CD4-positive, CD25-positive, alpha-beta regulatory T cell (primary cell): Measurements from ENCODE around the gene EFHB. TPM values are rescaled to one million over a fixed set of nuclear protein-coding genes. Genes with fewer than 3 reads are reported as not detected.
"Not testable (repeated sequence)": the region's sequence is repeated elsewhere in the genome, so short reads cannot be mapped to it uniquely, and the experiment has no call there.

Experiments used
- ATAC-seq, 2 donors: fragments of 150-1000 bp; cut with Tn5 transposase; one replicate each; pipeline ENCODE4 v1.10.0; 2021; ENCODE audit warnings: low read depth in 2 of 2, moderate number of reproducible peaks in 2 of 2, moderate library complexity in 1 of 2
- DNase-seq, 3 donors: peaks; one replicate each; pipeline versions ENCODE4 v3.0.0 to v3.0.0-alpha.2; 2012 to 2022; ENCODE audit warnings: mixed read lengths in 1 of 3
- H3K27ac ChIP-seq: one replicate; pipeline ENCODE4 v1.7.0; 2013; ENCODE audit warnings: mild to moderate bottlenecking, low read length; ENCODE audit not compliant: insufficient read depth, poor library complexity, severe bottlenecking
- H3K27me3 ChIP-seq: one replicate; pipeline ENCODE4 v1.7.0; 2013; ENCODE audit warnings: low read length; ENCODE audit not compliant: control insufficient read depth, insufficient read depth
- H3K36me3 ChIP-seq: one replicate; pipeline ENCODE4 v1.7.0; 2013; ENCODE audit warnings: mild to moderate bottlenecking, low read length, moderate library complexity; ENCODE audit not compliant: control insufficient read depth, insufficient read depth
- H3K4me1 ChIP-seq: 2 replicates; pipeline ENCODE4 v1.7.0; 2013; ENCODE audit warnings: mild to moderate bottlenecking, low read length; ENCODE audit not compliant: insufficient read depth, control insufficient read depth, poor library complexity, severe bottlenecking
- H3K4me3 ChIP-seq: one replicate; pipeline ENCODE4 v1.7.0; 2013; ENCODE audit warnings: low read depth, mild to moderate bottlenecking, low read length, moderate library complexity
- H3K9me3 ChIP-seq, 2 experiments: 1 replicate in 1 of 2; 2 replicates in 1 of 2; pipeline ENCODE4 v1.7.0; 2013; ENCODE audit warnings: low read length in 2 of 2, mild to moderate bottlenecking in 1 of 2, moderate library complexity in 1 of 2; ENCODE audit not compliant: control insufficient read depth in 2 of 2
- H3K27ac Mint-ChIP-seq, 3 donors: one replicate each; pipeline ENCODE4 v1.8.0; 2020 to 2022; ENCODE audit warnings: mild to moderate bottlenecking in 3 of 3, mixed read lengths in 3 of 3, moderate library complexity in 2 of 3
- H3K27me3 Mint-ChIP-seq: one replicate; pipeline ENCODE4 v1.8.0; 2022; ENCODE audit warnings: mild to moderate bottlenecking, mixed read lengths
- H3K36me3 Mint-ChIP-seq: one replicate; pipeline ENCODE4 v1.8.0; 2020; ENCODE audit warnings: mixed read lengths
- H3K4me1 Mint-ChIP-seq, 4 donors: one replicate each; pipeline ENCODE4 v1.8.0; 2020 to 2022; ENCODE audit warnings: mixed read lengths in 4 of 4, mild to moderate bottlenecking in 1 of 4
- H3K4me3 Mint-ChIP-seq, 4 donors: one replicate each; pipeline ENCODE4 v1.8.0; 2020 to 2022; ENCODE audit warnings: mild to moderate bottlenecking in 4 of 4, mixed read lengths in 4 of 4, moderate library complexity in 3 of 4
- H3K9me3 Mint-ChIP-seq, 7 donors: one replicate each; pipeline ENCODE4 v1.8.0; 2020 to 2022; ENCODE audit warnings: mixed read lengths in 7 of 7, mild to moderate bottlenecking in 3 of 7, moderate library complexity in 2 of 7
- polyA plus RNA-seq, 4 donors: library from polyadenylated mRNA; unstranded; fragments of 300-500 nt; fragmentation: Illumina TruSeq; gene quantifications; one replicate each; pipeline ENCODE4 v1.2.3, GENCODE V29; 2021
- total RNA-seq: library from RNA; stranded (reverse); gene quantifications from one replicate; pipeline ENCODE4 v1.2.3, GENCODE V29; 2022

Gene EFHB
- total and polyA plus RNA-seq, 5 donors from 2014 or later, result 0.10 to 1.3 (median 0.23) TPM

- not testable (repeated sequence) for H3K27ac Mint-ChIP-seq
Observed at GRCh38 chr3:19899833-19900232, 34.2 kb downstream of the EFHB start.

GRCh38 chr3:19899264-19899663 is 34.8 kb downstream of the EFHB start:
- Mint-ChIP-seq H3K4me3 (no peak overlapping the region), H3K27me3 (no peaks in the 10 kb centered on the region), H3K4me1 (peaks cover 0 to 5% (median under 1%) of the 10 kb centered on the region in 4 donors), H3K36me3 (no peaks in the 10 kb centered on the region), H3K27ac (no peak overlapping the region), H3K9me3 (no peaks in the 10 kb centered on the region)
- Histone ChIP-seq H3K4me3 (no peak overlapping the region), H3K9me3 (no peaks in the 10 kb centered on the region), H3K4me1 (no peaks in the 10 kb centered on the region), H3K36me3 (no peaks in the 10 kb centered on the region), H3K27ac (no peak overlapping the region), H3K27me3 (no peaks in the 10 kb centered on the region)
- DNase-seq (no peak), ATAC-seq (no peak)

More at GRCh38 chr3:19899833-19900232, 34.2 kb downstream of the EFHB start:
- H3K4me3 ChIP-seq, H3K4me1 Mint-ChIP-seq, H3K4me1 ChIP-seq, H3K9me3 ChIP-seq, H3K9me3 Mint-ChIP-seq, H3K36me3 ChIP-seq, ATAC-seq, DNase-seq, H3K36me3 Mint-ChIP-seq, H3K4me3 Mint-ChIP-seq, H3K27me3 ChIP-seq, H3K27ac ChIP-seq, H3K27me3 Mint-ChIP-seq: not testable (repeated sequence)

- no peaks in the 10 kb centered on the region for H3K9me3 Mint-ChIP-seq
- Histone ChIP-seq H3K27ac (no peak overlapping the region), H3K4me1 (no peaks in the 10 kb centered on the region), H3K4me3 (no peak overlapping the region), H3K27me3 (no peaks in the 10 kb centered on the region), H3K9me3 (no peaks in the 10 kb centered on the region), H3K36me3 (no peaks in the 10 kb centered on the region)
- peaks cover 0 to 5% (median under 1%) of the 10 kb centered on the region in 4 donors for H3K4me1 Mint-ChIP-seq
- no peak overlapping the region for H3K27ac Mint-ChIP-seq
- H3K36me3 Mint-ChIP-seq, result no peaks in the 10 kb centered on the region
- ATAC-seq, result no peak
- no peak overlapping the region for H3K4me3 Mint-ChIP-seq
- DNase-seq, result no peak
- H3K27me3 Mint-ChIP-seq, result no peaks in the 10 kb centered on the region
Observed at GRCh38 chr3:19898721-19899120, 35.3 kb downstream of the EFHB start.

GRCh38 chr3:19891740-19892139 is 42.3 kb downstream of the EFHB start:
- Histone ChIP-seq H3K27ac (no peak overlapping the region), H3K4me1 (no peaks in the 10 kb centered on the region), H3K27me3 (no peaks in the 10 kb centered on the region), H3K9me3 (no peaks in the 10 kb centered on the region), H3K4me3 (no peak overlapping the region), H3K36me3 (no peaks in the 10 kb centered on the region)
- no peaks in the 10 kb centered on the region for H3K4me1 Mint-ChIP-seq
- no peaks in the 10 kb centered on the region for H3K27me3 Mint-ChIP-seq
- H3K9me3 Mint-ChIP-seq, result no peaks in the 10 kb centered on the region
- ATAC-seq, result no peak
- H3K36me3 Mint-ChIP-seq, result no peaks in the 10 kb centered on the region
- no peak overlapping the region for H3K4me3 Mint-ChIP-seq
- no peak for DNase-seq
- H3K27ac Mint-ChIP-seq, result peak overlapping the region in 1 of 3 donors; percentile 34

GRCh38 chr3:19888428-19889152 is 45.4 kb downstream of the EFHB start:
- no peaks in the 10 kb centered on the region for H3K27me3 ChIP-seq
- no peak overlapping the region for H3K4me3 ChIP-seq
- no peaks in the 10 kb centered on the region for H3K27me3 Mint-ChIP-seq
- no peaks in the 10 kb centered on the region for H3K4me1 Mint-ChIP-seq
- H3K27ac Mint-ChIP-seq, result no peak overlapping the region
- H3K36me3 ChIP-seq, result no peaks in the 10 kb centered on the region
- H3K27ac ChIP-seq, result no peak overlapping the region
- DNase-seq, result no peak
- no peaks in the 10 kb centered on the region for H3K4me1 ChIP-seq
- H3K9me3 ChIP-seq, result no peaks in the 10 kb centered on the region
- H3K36me3 Mint-ChIP-seq, result no peaks in the 10 kb centered on the region
- no peak for ATAC-seq
- no peak overlapping the region for H3K4me3 Mint-ChIP-seq
- H3K9me3 Mint-ChIP-seq, result no peaks in the 10 kb centered on the region

GRCh38 chr3:19887122-19887521 is 46.9 kb downstream of the EFHB start:
- H3K36me3 Mint-ChIP-seq, H3K27me3 Mint-ChIP-seq, H3K4me3 ChIP-seq, ATAC-seq, H3K27ac ChIP-seq, H3K9me3 ChIP-seq, H3K36me3 ChIP-seq, H3K4me1 ChIP-seq, H3K4me3 Mint-ChIP-seq, H3K27me3 ChIP-seq, DNase-seq, H3K9me3 Mint-ChIP-seq, H3K27ac Mint-ChIP-seq, H3K4me1 Mint-ChIP-seq: not testable (repeated sequence)

- H3K36me3 ChIP-seq, result no peaks in the 10 kb centered on the region
- Mint-ChIP-seq H3K4me3 (no peak overlapping the region), H3K9me3 (no peaks in the 10 kb centered on the region), H3K36me3 (no peaks in the 10 kb centered on the region), H3K4me1 (no peaks in the 10 kb centered on the region), H3K27me3 (no peaks in the 10 kb centered on the region), H3K27ac (no peak overlapping the region)
- no peaks in the 10 kb centered on the region for H3K27me3 ChIP-seq
- no peak overlapping the region for H3K4me3 ChIP-seq
- ATAC-seq (no peak), DNase-seq (no peak)
- H3K4me1 ChIP-seq, result no peaks in the 10 kb centered on the region
- H3K27ac ChIP-seq, result no peak overlapping the region
- H3K9me3 ChIP-seq, result no peaks in the 10 kb centered on the region
Observed at GRCh38 chr3:19886404-19886803, 47.6 kb downstream of the EFHB start.

- no peaks in the 10 kb centered on the region for H3K27me3 Mint-ChIP-seq
- Histone ChIP-seq H3K4me3 (no peak overlapping the region), H3K9me3 (no peaks in the 10 kb centered on the region), H3K36me3 (no peaks in the 10 kb centered on the region), H3K27ac (no peak overlapping the region), H3K27me3 (no peaks in the 10 kb centered on the region), H3K4me1 (no peaks in the 10 kb centered on the region)
- H3K4me1 Mint-ChIP-seq, result no peaks in the 10 kb centered on the region
- H3K9me3 Mint-ChIP-seq, result no peaks in the 10 kb centered on the region
- ATAC-seq, result peak in 1 of 2 donors; percentile 44
- H3K4me3 Mint-ChIP-seq, result no peak overlapping the region
- DNase-seq, result peak in 2 of 3 donors; percentile 23 to 58
- no peak overlapping the region for H3K27ac Mint-ChIP-seq
- no peaks in the 10 kb centered on the region for H3K36me3 Mint-ChIP-seq
Observed at GRCh38 chr3:19885468-19885867, 48.5 kb downstream of the EFHB start.
